HG03521 (cell line): ENCODE measurements around the gene VEZF1.

ENCODE experiments used
- ATAC-seq: cut with Tn5 transposase; IDR thresholded peaks from one replicate; pipeline ENCODE4 v1.9.1; 2021; ENCODE audit warnings: mild to moderate bottlenecking, moderate library complexity; ENCODE audit not compliant: unreplicated experiment

VEZF1 gene

GRCh38 chr17:57930239-57930638 is 57.8 kb downstream of the VEZF1 start:
- no peak for ATAC-seq

GRCh38 chr17:57929386-57929785 is 58.7 kb downstream of the VEZF1 start:
- ATAC-seq: no peak

GRCh38 chr17:57928928-57929327 is 59.1 kb downstream of the VEZF1 start:
- no peak for ATAC-seq

DNA sequence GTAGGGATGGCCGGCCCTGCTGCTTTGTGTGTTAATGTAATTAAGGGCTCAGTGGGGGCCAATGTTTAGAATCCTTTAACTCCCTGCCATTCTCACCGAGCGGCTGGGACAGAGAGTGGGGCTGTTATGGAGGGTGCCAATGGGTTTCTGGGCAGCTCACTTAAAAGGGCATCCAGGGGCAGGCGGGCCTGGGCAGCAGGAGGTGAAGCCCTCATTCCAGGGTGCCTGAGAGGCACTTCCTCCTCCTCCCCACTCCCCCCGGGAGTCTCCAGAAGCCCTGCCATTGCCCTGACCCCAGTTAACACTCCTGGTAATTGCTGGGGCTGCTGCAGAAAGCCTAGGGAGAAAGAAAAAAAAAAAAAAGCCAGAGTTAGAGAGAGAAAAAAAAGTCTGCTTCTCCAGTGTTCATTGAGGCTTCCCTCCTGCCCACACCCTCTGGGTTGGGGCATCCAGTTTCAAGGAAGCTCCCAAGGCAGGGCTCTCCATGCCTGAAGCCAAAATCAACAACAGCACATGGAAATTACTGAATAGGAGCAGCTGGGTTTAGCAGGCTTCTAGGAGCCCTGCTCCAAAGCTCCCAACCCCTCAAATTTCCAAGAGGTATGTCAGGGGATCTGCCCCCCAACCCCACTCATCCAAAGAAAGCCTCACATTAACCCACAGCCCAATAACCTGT is 60.9 kb downstream of the VEZF1 start:
- no peak for ATAC-seq

DNA sequence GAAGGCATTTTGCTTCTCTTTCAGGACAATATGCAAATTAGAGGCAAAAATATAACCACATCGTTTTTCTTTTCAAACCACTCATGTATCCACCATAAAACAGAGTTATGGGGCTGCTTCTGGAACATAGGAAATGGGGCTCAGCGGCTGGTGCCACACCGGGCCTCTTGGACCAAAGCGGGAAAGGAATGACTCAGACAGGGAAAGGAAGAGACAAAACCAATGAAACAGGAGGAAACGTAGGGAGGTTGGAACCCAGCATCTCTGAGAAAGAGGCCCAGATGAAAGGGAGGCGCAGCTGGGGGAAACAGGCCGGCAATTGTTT is 61.4 kb downstream of the VEZF1 start:
- no peak for ATAC-seq

DNA sequence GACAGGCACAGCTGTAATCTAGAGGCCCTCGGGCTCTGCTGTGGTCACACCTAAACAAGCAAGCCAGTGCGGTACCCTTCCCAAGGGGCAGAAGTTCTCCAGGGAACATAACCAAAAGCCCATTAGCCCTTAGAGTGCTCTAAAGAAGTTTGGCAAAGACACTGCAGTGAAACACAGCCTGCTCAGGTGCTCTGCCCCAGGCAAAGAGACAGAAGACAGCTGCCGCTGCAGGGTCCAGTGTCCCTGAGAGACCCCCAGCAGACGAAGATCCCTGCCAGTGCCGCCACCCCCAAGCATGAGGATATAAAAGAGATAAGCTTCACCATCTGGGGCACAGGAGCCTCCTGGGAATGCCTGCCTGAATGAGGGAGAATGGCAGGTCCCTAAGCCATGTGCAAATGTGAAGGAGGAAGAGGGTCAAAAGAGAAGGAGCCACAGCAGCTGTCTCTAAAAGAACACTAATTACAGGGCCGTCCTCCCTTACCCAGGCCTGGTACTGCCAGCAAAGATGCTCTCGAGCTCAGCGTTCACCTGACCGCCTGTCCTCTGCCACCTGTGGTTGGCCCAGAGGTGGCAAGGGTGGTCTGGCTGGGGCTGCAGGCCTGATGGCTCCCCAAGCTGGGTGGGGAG is 62.6 kb downstream of the VEZF1 start:
- no peak for ATAC-seq

DNA sequence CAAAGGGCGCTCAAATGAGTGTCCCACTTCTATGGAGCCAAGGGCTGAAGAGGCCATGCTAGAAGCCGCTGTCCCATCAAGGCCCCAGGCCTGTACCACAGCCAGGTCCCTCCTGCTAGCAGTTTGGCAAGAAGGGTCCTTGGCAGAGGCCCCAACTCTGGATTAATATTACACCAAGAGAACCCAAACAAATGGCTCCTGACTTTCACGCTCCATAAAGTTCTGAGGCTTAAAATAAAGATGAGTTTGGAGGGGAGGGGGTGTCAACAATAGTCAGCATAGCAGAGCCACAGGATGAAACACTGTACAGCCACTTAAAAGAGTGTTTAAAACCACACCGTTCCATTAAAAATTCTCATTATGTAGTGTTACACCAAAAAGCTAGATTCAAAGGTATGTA is 63.4 kb downstream of the VEZF1 start:
- ATAC-seq: no peak
